GM18870 (cell line): Measurements from ENCODE around the gene TP53INP2.
"Not testable (repeated sequence)": the region's sequence is repeated elsewhere in the genome, so short reads cannot be mapped to it uniquely, and the experiment has no call there.

Source experiments
- ATAC-seq: cut with Tn5 transposase; IDR thresholded peaks from one replicate; pipeline ENCODE4 v1.9.1; 2021; ENCODE audit warnings: moderate library complexity; ENCODE audit not compliant: unreplicated experiment

TP53INP2 gene

GRCh38 chr20:34720266-34720665 is 16.1 kb downstream of the TP53INP2 start:
- no peak for ATAC-seq

GRCh38 chr20:34722560-34722959 is 18.4 kb downstream of the TP53INP2 start:
- ATAC-seq, result not testable (repeated sequence)

DNA sequence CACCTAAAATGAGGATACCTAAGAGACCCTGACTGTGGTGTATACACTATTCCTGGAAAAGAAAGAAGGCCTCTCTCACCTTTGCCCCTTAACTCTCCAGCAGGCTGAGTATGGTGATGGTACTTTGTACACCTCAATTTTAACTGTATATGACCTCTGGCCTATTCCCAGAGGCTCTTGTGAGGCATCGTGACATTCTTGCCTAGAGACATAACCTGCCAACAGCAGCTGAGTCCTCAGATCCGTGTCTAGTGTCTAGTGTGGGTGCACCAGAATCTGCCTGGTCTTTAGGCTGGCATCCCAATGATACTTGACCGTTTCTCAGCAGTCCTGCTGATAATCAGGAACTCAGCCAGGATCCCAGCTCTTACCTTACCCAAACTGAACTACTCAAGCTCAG is 20.0 kb downstream of the TP53INP2 start:
- no peak for ATAC-seq

DNA sequence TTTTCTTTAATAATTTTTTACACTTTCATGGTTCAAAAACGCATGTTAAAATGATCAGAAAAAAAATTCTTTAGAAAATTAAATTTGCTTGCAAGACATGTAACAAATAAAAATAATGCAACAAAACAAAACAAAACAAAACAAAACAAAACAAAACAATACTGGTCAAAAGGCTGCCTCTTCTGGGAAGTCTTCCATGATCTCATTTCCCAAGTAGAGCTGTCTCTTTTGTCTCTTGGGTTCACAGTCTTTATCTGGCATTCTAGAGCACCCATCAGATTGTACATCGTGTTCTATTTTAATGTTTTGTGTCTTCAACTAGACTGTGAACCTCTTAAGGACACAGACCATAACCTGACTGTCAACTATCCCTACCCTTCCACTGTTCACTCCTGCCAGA is 25.3 kb downstream of the TP53INP2 start:
- ATAC-seq, result no peak

- no peak for ATAC-seq
Observed at GRCh38 chr20:34732523-34732922, 28.4 kb downstream of the TP53INP2 start.

GRCh38 chr20:34736106-34736735 is 32.1 kb downstream of the TP53INP2 start:
- no peak for ATAC-seq

DNA sequence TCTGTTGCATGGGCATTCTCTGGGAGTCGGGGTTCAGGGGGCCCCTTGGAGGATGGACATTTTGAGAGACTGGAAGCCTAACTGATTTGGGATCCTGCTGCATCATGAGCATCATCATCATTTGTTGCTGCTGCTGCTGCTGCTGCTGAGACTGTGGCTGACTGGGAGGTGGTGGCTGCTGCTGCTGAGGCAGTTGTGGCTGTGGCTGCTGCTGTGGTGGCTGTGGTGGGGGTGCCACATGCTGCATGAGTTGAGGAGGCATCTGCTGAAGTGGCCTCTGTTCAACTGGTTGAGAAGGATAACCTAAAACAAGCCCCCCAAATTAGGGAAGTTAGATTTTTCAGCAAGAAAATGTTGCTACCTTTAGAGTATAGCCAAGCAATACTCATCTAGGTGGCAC is 38.9 kb downstream of the TP53INP2 start:
- ATAC-seq, result no peak

- ATAC-seq, result no peak
Observed at GRCh38 chr20:34744340-34744739, 40.2 kb downstream of the TP53INP2 start.

DNA sequence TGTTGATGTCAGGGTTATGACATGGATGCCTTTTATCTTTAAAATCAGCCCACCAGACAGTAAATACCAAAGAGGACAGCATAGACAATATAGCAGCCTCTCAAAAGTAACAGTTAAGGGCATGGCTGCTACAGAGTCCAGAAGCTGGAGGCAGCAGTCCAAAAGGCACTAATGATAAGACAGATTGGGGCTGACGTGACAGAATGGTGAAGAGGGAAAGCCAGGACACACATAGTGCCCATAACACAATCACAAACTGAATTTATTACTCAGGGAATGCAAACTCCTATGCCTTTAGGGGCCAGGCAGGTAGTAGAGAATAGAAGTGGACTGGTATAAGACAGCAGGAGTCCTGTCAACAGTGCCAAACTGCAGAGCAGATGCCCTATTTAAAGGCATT is 40.7 kb downstream of the TP53INP2 start:
- ATAC-seq, result no peak

GRCh38 chr20:34746674-34747073 is 42.5 kb downstream of the TP53INP2 start:
- ATAC-seq, result no peak

GRCh38 chr20:34747479-34747878 is 43.3 kb downstream of the TP53INP2 start:
- ATAC-seq, result no peak

- no peak for ATAC-seq
Observed at GRCh38 chr20:34748709-34749108, 44.6 kb downstream of the TP53INP2 start.

GRCh38 chr20:34750484-34750883 is 46.3 kb downstream of the TP53INP2 start:
- ATAC-seq, result no peak

DNA sequence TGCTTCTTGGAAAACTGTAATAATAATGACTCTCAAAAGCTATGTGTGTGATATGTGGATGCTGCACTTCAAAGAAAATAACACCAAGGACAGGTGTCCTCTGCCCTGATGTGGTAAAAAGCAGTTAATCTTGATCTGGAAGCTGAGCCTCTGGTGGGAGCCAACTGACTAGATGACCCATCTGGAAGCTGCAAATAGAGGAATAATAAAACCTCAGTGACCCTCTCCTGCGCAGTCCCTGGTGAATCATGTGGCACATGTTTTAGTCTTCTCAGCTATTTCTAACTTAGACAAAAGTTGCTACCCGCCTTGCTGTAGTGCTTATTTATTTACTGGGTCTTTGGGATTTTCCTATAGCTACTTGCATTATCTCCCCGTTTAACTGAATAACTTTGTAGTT is 47.3 kb downstream of the TP53INP2 start:
- no peak for ATAC-seq

DNA sequence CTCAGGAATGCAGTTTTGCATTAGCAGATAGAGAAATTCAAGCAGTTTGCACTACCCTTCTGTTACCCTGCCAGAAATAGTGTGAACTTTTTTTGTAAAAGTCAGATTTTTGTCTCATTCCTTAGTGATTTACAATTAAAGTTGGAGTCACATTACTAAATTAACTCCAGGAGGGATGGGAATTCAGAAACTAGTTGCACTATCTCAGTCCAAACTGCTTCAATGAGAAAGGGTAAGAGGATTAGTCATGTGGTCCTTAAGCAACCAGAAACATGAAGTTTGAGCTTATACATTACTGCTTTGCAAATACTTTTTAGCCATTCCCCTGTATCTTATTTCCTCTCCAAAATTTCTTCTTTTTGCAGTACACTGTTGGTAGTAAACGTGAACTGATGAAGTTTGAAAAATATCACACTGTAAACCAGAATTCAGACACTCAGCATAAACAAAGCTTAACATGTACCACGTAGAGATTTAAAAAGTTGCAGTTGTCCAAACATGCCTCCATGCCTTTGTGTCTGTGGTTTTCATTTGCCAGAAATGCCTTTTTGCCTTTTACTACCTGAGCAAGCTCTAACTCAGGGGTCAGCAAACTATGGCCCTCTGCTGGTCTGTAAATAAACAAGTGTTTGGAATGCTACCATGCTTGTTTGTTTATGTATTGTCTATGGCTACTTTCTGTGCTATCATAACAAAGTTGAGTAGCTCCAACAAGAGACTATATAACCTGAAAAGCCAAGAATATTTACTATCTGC is 49.7 kb downstream of the TP53INP2 start:
- ATAC-seq, result no peak

GRCh38 chr20:34754611-34755010 is 50.5 kb downstream of the TP53INP2 start:
- ATAC-seq, result no peak

- no peak for ATAC-seq
Observed at GRCh38 chr20:34755367-34755766, 51.2 kb downstream of the TP53INP2 start.

- ATAC-seq, result no peak
Observed at GRCh38 chr20:34762031-34762555, 57.9 kb downstream of the TP53INP2 start.
